CD14-positive monocyte (primary cell): Measurements from ENCODE around the gene RRAD. TPM values are rescaled to one million over a fixed set of nuclear protein-coding genes. Genes with fewer than 3 reads are reported as not detected.

Experiments
- DNase-seq, 3 donors: peaks; one replicate each; pipeline ENCODE4 v3.0.0-alpha.2; 2011 to 2022
- H2AFZ ChIP-seq: 2 replicates; pipeline ENCODE4 v1.6.0; 2012; ENCODE audit warnings: mild to moderate bottlenecking, low read depth, low read length, inconsistent platforms; ENCODE audit not compliant: insufficient read depth, poor library complexity, severe bottlenecking
- H3K27ac ChIP-seq, 2 donors: 1 replicate in 1 of 2; 2 replicates in 1 of 2; pipeline ENCODE4 v1.5.1; 2012 to 2013; ENCODE audit warnings: low read length in 2 of 2, control low read depth in 1 of 2, inconsistent platforms in 1 of 2, low read depth in 1 of 2, mild to moderate bottlenecking in 1 of 2
- H3K27me3 ChIP-seq, 2 donors: one replicate each; pipeline versions ENCODE4 v1.6.0 to v1.6.1; 2011 to 2013; ENCODE audit warnings: low read length in 2 of 2; ENCODE audit not compliant: control insufficient read depth in 2 of 2, insufficient read depth in 2 of 2
- H3K36me3 ChIP-seq, 2 donors: replicated peaks in 1 of 2; 1 replicate in 1 of 2; 2 replicates in 1 of 2; pipeline versions ENCODE4 v1.5.1 to v1.6.1; 2012 to 2013; ENCODE audit warnings: low read length in 2 of 2, control low read depth in 1 of 2, inconsistent platforms in 1 of 2, mild to moderate bottlenecking in 1 of 2; ENCODE audit not compliant: insufficient read depth in 2 of 2, control insufficient read depth in 1 of 2
- H3K4me1 ChIP-seq, 2 donors: 1 replicate in 1 of 2; 2 replicates in 1 of 2; pipeline versions ENCODE4 v1.5.1 to v1.6.1; 2012 to 2013; ENCODE audit warnings: low read length in 2 of 2, control low read depth in 1 of 2, inconsistent platforms in 1 of 2, mild to moderate bottlenecking in 1 of 2, moderate library complexity in 1 of 2; ENCODE audit not compliant: insufficient read depth in 2 of 2, control insufficient read depth in 1 of 2
- H3K4me2 ChIP-seq: replicated peaks from 2 replicates; pipeline ENCODE3; 2012; ENCODE audit warnings: low read length, moderate library complexity, mild to moderate bottlenecking; ENCODE audit not compliant: poor library complexity, severe bottlenecking; ENCODE audit errors: extremely low read depth
- H3K4me3 ChIP-seq, 3 experiments: fragments of 200-600 bp in 1 of 3; sonication (generic) in 1 of 3; replicated peaks in 1 of 3; 1 replicate in 2 of 3; 2 replicates in 1 of 3; pipeline ENCODE4 v1.5.1; 2011 to 2013; ENCODE audit warnings: low read length in 3 of 3, mild to moderate bottlenecking in 3 of 3, control low read depth in 2 of 3, low read depth in 2 of 3, inconsistent platforms in 1 of 3, moderate library complexity in 1 of 3
- H3K79me2 ChIP-seq: 2 replicates; pipeline ENCODE4 v1.6.0; 2012; ENCODE audit warnings: mild to moderate bottlenecking, control low read depth, inconsistent platforms, low read length, moderate library complexity; ENCODE audit not compliant: insufficient read depth
- H3K9ac ChIP-seq: 2 replicates; pipeline ENCODE4 v1.6.0; 2017; ENCODE audit warnings: low read length, mild to moderate bottlenecking; ENCODE audit not compliant: insufficient read depth, poor library complexity, severe bottlenecking
- H3K9me3 ChIP-seq, 2 donors: replicated peaks in 1 of 2; 1 replicate in 1 of 2; 2 replicates in 1 of 2; pipeline versions ENCODE4 v1.5.1 to v1.6.1; 2012 to 2013; ENCODE audit warnings: low read length in 2 of 2, control low read depth in 1 of 2; ENCODE audit not compliant: control insufficient read depth in 1 of 2, insufficient read depth in 1 of 2
- H4K20me1 ChIP-seq: 2 replicates; pipeline ENCODE4 v1.6.0; 2012; ENCODE audit warnings: mild to moderate bottlenecking, low read length, control low read depth, moderate library complexity; ENCODE audit not compliant: insufficient read depth
- H3K27ac Mint-ChIP-seq, 7 donors: one replicate each; pipeline ENCODE4 v1.8.0; 2020; ENCODE audit warnings: mild to moderate bottlenecking in 7 of 7, mixed read lengths in 7 of 7, moderate library complexity in 6 of 7, inconsistent platforms in 2 of 7
- H3K27me3 Mint-ChIP-seq, 3 donors: one replicate each; pipeline ENCODE4 v1.8.0; 2021 to 2022; ENCODE audit warnings: low read depth in 3 of 3, mild to moderate bottlenecking in 3 of 3, mixed read lengths in 3 of 3, moderate library complexity in 3 of 3, inconsistent platforms in 1 of 3
- H3K36me3 Mint-ChIP-seq, 2 donors: one replicate each; pipeline ENCODE4 v1.8.0; 2020; ENCODE audit warnings: mixed read lengths in 2 of 2, inconsistent platforms in 1 of 2, mild to moderate bottlenecking in 1 of 2
- H3K4me1 Mint-ChIP-seq: one replicate; pipeline ENCODE4 v1.8.0; 2020; ENCODE audit warnings: mild to moderate bottlenecking, mixed read lengths
- H3K4me3 Mint-ChIP-seq, 2 donors: one replicate each; pipeline ENCODE4 v1.8.0; 2020; ENCODE audit warnings: mild to moderate bottlenecking in 2 of 2, mixed read lengths in 2 of 2, moderate library complexity in 1 of 2
- H3K9me3 Mint-ChIP-seq, 7 donors: one replicate each; pipeline ENCODE4 v1.8.0; 2020 to 2022; ENCODE audit warnings: mixed read lengths in 7 of 7, mild to moderate bottlenecking in 6 of 7, moderate library complexity in 6 of 7, inconsistent platforms in 2 of 7
- CTCF ChIP-seq: fragments of 200-600 bp; IDR thresholded peaks from one replicate; pipeline ENCODE4 v1.8.0; 2022; ENCODE audit warnings: antibody characterized with exemption, mild to moderate bottlenecking
- WGBS: methylation state at CpG from one replicate; pipeline ENCODE4 v1.1.5; 2013; ENCODE audit warnings: missing lambda C conversion rate; ENCODE audit not compliant: insufficient coverage; 5-methylcytosine and 5-hydroxymethylcytosine counted together
- intact Hi-C, 2 donors: fragments of 100-400 bp; cut with micrococcal nuclease; formaldehyde crosslinking; loops; one replicate each; pipeline versions ENCODE4 v1.15.0 to v1.15.1; 2023
- polyA plus RNA-seq, 3 donors: library from polyadenylated mRNA; depleted of rRNA in 1 of 3; unstranded in 2 of 3; stranded (reverse) in 1 of 3; fragments of 300-500 nt in 2 of 3; fragments of >200 nt in 1 of 3; fragmentation: Illumina TruSeq in 2 of 3; gene quantifications; 1 replicate in 2 of 3; 2 replicates in 1 of 3; pipeline ENCODE4 v1.2.3, GENCODE V29; 2012 to 2021

RRAD gene
- polyA plus RNA-seq, 3 donors = 0.42 to 1.9 (median 0.55) TPM

- H3K4me2 ChIP-seq = no peak overlapping the region
- H3K36me3 ChIP-seq = no peaks in the 10 kb centered on the region
- no peak for DNase-seq
- no peak overlapping the region for H3K9ac ChIP-seq
- H3K4me1 Mint-ChIP-seq = peaks cover 22% of the 10 kb centered on the region
- no peak overlapping the region for H2AFZ ChIP-seq
- no peaks in the 10 kb centered on the region for H4K20me1 ChIP-seq
- peaks cover 0 to 16% (median 9%) of the 10 kb centered on the region in 7 donors for H3K9me3 Mint-ChIP-seq
- no peak overlapping the region for H3K27ac Mint-ChIP-seq
- H3K79me2 ChIP-seq = no peaks in the 10 kb centered on the region
- H3K36me3 Mint-ChIP-seq = peaks cover 2 to 3% of the 10 kb centered on the region in 2 donors
- TF ChIP-seq CTCF = no peak
- peaks cover 17 to 18% of the 10 kb centered on the region in 2 donors for H3K4me1 ChIP-seq
- H3K27me3 ChIP-seq = peaks cover 27 to 50% of the 10 kb centered on the region in 2 donors
- peaks cover 52 to 58% (median 55%) of the 10 kb centered on the region in 3 donors for H3K27me3 Mint-ChIP-seq
- H3K4me3 ChIP-seq = no peak overlapping the region
- H3K27ac ChIP-seq = no peak overlapping the region
- peaks cover 0 to 10% of the 10 kb centered on the region in 2 donors for H3K9me3 ChIP-seq
- H3K4me3 Mint-ChIP-seq = peak overlapping the region in 1 of 2 donors; percentile 98
- WGBS = 77% methylated on average over 5 of the region's 6 CpGs
- intact Hi-C loops = no loop called here
Measured at GRCh38 chr16:66949472-66949871, 24.1 kb upstream of the RRAD start.

- H3K4me3 Mint-ChIP-seq = peak overlapping the region; percentile 86 to 98
- no peak for DNase-seq
- TF ChIP-seq CTCF = no peak
- intact Hi-C loops = no loop called here
- Histone ChIP-seq H3K36me3 (peaks cover 1 to 3% of the 10 kb centered on the region in 2 donors), H3K4me3 (peak overlapping the region in 1 of 3 experiments; percentile 77), H2AFZ (peak overlapping the region; percentile 73), H3K27me3 (peaks cover 27 to 50% of the 10 kb centered on the region in 2 donors), H3K9ac (no peak overlapping the region), H3K4me1 (peaks cover 17 to 18% of the 10 kb centered on the region in 2 donors), H3K4me2 (peak overlapping the region; percentile 77), H3K27ac (no peak overlapping the region), H3K9me3 (peaks cover 0 to 10% of the 10 kb centered on the region in 2 donors), H4K20me1 (peaks cover 4% of the 10 kb centered on the region), H3K79me2 (no peaks in the 10 kb centered on the region)
- peaks cover 52 to 58% (median 55%) of the 10 kb centered on the region in 3 donors for H3K27me3 Mint-ChIP-seq
- 13% methylated on average over 18 of the region's 21 CpGs for WGBS
- H3K27ac Mint-ChIP-seq = no peak overlapping the region
- peaks cover 6 to 7% of the 10 kb centered on the region in 2 donors for H3K36me3 Mint-ChIP-seq
- peaks cover 0 to 16% (median 9%) of the 10 kb centered on the region in 7 donors for H3K9me3 Mint-ChIP-seq
- H3K4me1 Mint-ChIP-seq = peaks cover 22% of the 10 kb centered on the region
Measured at GRCh38 chr16:66948837-66949225, 23.5 kb upstream of the RRAD start.
